Subcutaneous abdominal adipose tissue (tissue), 5 donors: ENCODE results near the gene CES2.
"Not testable (repeated sequence)": the region's sequence is repeated elsewhere in the genome, so short reads cannot be mapped to it uniquely, and the experiment has no call there.

Experiments
- H3K27ac ChIP-seq: one replicate; pipeline ENCODE4 v1.7.0; 2013; ENCODE audit warnings: low read depth, mild to moderate bottlenecking, inconsistent platforms, low read length, moderate library complexity
- H3K27me3 ChIP-seq, 5 donors: one replicate each; pipeline ENCODE4 v1.7.0; 2013; ENCODE audit warnings: low read length in 5 of 5, inconsistent platforms in 1 of 5; ENCODE audit not compliant: control insufficient read depth in 5 of 5, insufficient read depth in 4 of 5
- H3K36me3 ChIP-seq, 5 donors: one replicate each; pipeline ENCODE4 v1.7.0; 2013; ENCODE audit warnings: low read length in 5 of 5; ENCODE audit not compliant: control insufficient read depth in 5 of 5, insufficient read depth in 5 of 5
- H3K4me1 ChIP-seq, 5 donors: one replicate each; pipeline ENCODE4 v1.7.0; 2013; ENCODE audit warnings: low read length in 5 of 5, mild to moderate bottlenecking in 3 of 5, moderate library complexity in 1 of 5; ENCODE audit not compliant: control insufficient read depth in 5 of 5, insufficient read depth in 5 of 5
- H3K4me3 ChIP-seq, 5 donors: one replicate each; pipeline ENCODE4 v1.7.0; 2013; ENCODE audit warnings: low read length in 5 of 5, low read depth in 1 of 5
- H3K9ac ChIP-seq, 5 donors: one replicate each; pipeline ENCODE4 v1.7.0; 2013; ENCODE audit warnings: low read length in 5 of 5, mild to moderate bottlenecking in 4 of 5, moderate library complexity in 3 of 5
- H3K9me3 ChIP-seq, 5 donors: one replicate each; pipeline ENCODE4 v1.7.0; 2013; ENCODE audit warnings: low read length in 5 of 5; ENCODE audit not compliant: control insufficient read depth in 5 of 5
- donor health status: healthy.
- donor health status: healthy.
- donor health status: healthy.
- donor health status: healthy.
- donor health status: healthy.

Gene CES2

DNA sequence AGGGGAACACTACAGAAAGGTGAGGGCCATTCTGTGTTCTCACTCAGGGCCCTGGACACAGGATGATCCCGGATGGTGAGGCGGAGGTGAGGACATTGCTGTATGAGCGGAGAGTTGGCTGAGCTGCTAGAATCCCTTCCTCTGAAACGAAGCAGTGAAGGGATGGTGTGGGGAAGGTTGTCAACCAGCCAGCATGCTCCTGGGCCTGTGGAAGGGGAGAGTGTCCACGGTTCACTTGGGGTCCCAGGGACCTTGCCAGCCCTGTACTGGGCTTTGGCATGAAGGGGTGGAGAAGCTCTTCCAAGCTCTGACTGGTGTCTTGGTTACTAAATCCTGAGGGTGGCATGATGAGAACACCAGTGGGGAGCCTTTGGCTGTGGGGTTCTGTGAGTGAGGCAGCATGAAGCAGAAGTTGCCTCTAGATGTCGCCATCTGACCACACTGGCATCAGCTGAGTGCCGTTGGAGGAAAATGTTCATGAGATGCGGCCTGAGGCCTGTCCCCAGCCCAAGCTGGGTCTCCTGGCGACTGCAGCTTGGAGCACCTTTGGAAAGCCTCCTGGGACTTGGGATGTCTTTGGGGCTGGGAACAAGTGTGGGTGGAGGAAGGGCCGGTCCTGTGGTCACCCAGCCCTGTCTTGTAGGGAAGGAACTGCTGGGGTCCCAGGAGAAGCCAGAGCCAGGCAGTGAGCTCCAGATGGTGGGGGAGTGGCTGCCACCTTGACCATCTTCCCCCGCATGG lies 40.2 kb upstream of the CES2 start:
- no peak overlapping the region for H3K4me3 ChIP-seq
- H3K27me3 ChIP-seq, result no peaks in the 10 kb centered on the region
- peaks cover 3 to 16% (median 9%) of the 10 kb centered on the region in 5 donors for H3K4me1 ChIP-seq
- H3K9ac ChIP-seq, result no peak overlapping the region
- H3K9me3 ChIP-seq, result no peaks in the 10 kb centered on the region
- H3K36me3 ChIP-seq, result peaks cover 0 to 9% (median 4%) of the 10 kb centered on the region in 5 donors
- H3K27ac ChIP-seq, result no peak overlapping the region

DNA sequence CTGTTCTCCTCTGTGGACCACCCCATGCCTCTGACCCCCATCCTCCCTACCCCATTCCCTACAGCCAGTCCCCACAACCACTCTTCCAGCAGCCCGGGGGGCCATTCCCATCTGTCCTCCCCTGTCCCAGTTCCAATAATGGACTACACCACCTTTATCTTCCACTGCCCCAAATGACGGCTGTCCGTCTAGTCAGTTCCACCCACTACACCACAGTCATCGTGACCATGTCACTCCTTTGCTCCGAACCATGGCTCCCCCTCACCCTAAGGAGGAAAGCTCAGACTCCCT lies 39.7 kb upstream of the CES2 start:
- Histone ChIP-seq H3K9ac (peak overlapping the region in 1 of 5 donors; percentile 1), H3K27me3 (no peaks in the 10 kb centered on the region), H3K27ac (no peak overlapping the region), H3K4me3 (no peak overlapping the region), H3K4me1 (peaks cover 3 to 20% (median 12%) of the 10 kb centered on the region in 5 donors), H3K9me3 (no peaks in the 10 kb centered on the region), H3K36me3 (peaks cover 0 to 9% (median 4%) of the 10 kb centered on the region in 5 donors)

DNA sequence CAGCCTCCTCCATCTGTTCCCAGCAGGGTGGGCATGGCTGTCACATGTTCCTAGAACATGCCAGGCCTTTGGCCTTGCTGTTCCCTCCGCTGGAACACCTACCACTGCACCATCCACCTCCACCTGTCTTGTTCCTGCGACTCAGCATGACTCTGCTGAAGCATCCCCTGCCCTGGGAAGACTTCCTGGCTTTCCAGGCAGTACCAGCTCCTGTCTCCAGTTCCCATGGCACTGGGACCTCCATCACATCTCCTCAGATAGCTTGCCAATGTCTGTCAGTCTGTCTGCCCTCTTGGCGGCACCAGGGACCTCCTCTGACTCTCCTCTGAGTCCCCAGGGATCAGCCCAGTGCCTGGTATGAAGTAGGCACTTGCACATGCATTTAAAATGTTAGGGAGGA lies 39.3 kb upstream of the CES2 start:
- Histone ChIP-seq H3K9ac (peak overlapping the region in 1 of 5 donors; percentile 1), H3K27me3 (no peaks in the 10 kb centered on the region), H3K27ac (no peak overlapping the region), H3K9me3 (no peaks in the 10 kb centered on the region), H3K4me1 (peaks cover 3 to 24% (median 13%) of the 10 kb centered on the region in 5 donors), H3K4me3 (no peak overlapping the region), H3K36me3 (peaks cover 0 to 9% (median 4%) of the 10 kb centered on the region in 5 donors)

DNA sequence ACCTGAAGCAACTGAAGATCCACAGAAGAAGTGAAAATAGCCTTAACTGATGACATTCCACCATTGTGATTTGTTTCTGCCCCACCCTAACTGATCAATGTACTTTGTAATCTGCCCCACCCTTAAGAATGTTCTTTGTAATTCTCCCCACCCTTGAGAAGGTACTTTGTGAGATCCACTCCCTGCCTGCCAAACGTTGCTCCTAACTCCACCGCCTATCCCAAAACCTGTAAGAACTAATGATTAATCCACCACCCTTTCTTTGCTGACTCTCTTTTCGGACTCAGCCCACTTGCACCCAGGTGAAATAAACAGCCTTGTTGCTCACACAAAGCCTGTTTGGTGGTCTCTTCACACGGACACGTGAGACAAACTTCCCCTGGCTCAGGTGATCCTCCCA lies 38.6 kb upstream of the CES2 start:
- H3K36me3 ChIP-seq, H3K27ac ChIP-seq, H3K27me3 ChIP-seq, H3K9ac ChIP-seq, H3K4me3 ChIP-seq, H3K9me3 ChIP-seq: not testable (repeated sequence)
- H3K4me1 ChIP-seq, result peaks cover 3 to 29% (median 13%) of the 10 kb centered on the region in 5 donors

DNA sequence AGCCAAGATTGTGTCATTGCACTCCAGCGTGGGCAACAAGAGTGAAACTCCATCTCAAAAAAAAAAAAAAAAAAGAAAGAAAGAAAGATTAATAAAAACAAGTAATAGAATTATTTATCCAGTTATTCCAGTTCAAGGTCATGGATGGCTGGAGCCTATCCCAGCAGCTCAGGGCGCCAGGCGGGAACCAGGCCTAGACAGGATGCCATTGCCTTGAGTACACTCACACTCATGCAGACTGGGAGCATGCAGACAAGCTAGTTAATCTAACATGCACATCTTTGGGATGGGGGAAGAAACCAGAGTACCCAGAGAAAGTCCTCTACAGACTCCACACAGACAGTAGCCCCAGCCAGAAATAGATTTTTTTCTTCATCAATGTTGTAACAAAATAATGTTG lies 37.1 kb upstream of the CES2 start:
- Histone ChIP-seq H3K4me1 (peaks cover 3 to 29% (median 13%) of the 10 kb centered on the region in 5 donors), H3K9me3 (no peaks in the 10 kb centered on the region), H3K9ac (no peak overlapping the region), H3K4me3 (no peak overlapping the region), H3K27me3 (no peaks in the 10 kb centered on the region), H3K36me3 (peaks cover 0 to 6% (median 2%) of the 10 kb centered on the region in 5 donors), H3K27ac (no peak overlapping the region)

DNA sequence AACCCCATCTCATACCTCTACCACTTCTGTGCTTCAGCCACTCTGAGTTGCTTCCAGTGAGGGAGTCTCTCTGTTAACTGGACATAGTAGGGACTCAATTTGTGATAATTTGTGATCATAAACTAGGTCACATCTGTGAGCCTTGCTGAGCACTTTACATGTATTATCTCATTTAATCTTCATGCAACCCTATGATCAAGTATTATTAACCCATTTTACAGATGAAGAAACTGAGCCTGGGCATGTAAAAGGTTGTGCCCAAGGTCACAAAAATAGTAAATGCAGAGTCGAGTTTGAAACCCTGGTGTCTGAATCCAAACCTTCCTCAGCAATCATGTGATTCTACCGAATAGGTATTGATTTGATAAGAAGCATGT lies 36.4 kb upstream of the CES2 start:
- Histone ChIP-seq H3K4me1 (peaks cover 3 to 29% (median 13%) of the 10 kb centered on the region in 5 donors), H3K27ac (no peak overlapping the region), H3K9ac (no peak overlapping the region), H3K4me3 (no peak overlapping the region), H3K9me3 (no peaks in the 10 kb centered on the region), H3K27me3 (no peaks in the 10 kb centered on the region), H3K36me3 (peaks cover 0 to 6% (median 2%) of the 10 kb centered on the region in 5 donors)

DNA sequence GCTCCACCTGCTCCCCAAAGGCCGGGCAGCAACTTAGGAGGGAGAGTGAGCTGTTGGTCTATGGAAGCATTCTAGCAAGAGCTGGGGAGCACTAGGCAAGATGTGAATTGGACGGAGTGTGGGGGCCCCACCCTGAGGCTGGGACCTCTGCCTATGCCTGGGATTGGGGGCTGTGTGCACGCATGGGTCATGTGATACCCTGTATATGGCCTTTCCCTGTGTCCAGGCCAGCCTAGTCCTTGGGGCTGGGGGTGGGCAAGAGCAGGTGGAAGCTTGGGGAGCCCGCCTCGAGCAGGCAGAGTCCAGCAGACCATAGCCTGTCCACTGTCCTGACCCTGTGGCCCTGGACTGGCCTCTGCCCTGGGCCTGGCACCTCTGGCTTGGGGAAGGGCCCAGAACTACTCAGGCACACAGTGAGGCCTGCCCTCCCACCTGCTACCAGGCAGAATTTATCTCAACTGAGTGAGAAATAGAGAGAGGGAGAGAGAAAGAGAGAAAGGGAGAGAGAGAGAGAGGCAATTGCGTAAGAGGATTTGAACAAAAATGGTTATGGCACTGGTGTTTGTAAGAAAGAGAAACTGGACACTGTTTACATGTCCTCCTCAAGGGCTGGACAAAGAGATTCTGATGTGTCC lies 35.9 kb upstream of the CES2 start:
- H3K9ac ChIP-seq, result no peak overlapping the region
- no peak overlapping the region for H3K27ac ChIP-seq
- no peak overlapping the region for H3K4me3 ChIP-seq
- peaks cover 0 to 4% (median 0%) of the 10 kb centered on the region in 5 donors for H3K36me3 ChIP-seq
- H3K4me1 ChIP-seq, result peaks cover 3 to 29% (median 13%) of the 10 kb centered on the region in 5 donors
- H3K27me3 ChIP-seq, result no peaks in the 10 kb centered on the region
- H3K9me3 ChIP-seq, result no peaks in the 10 kb centered on the region

DNA sequence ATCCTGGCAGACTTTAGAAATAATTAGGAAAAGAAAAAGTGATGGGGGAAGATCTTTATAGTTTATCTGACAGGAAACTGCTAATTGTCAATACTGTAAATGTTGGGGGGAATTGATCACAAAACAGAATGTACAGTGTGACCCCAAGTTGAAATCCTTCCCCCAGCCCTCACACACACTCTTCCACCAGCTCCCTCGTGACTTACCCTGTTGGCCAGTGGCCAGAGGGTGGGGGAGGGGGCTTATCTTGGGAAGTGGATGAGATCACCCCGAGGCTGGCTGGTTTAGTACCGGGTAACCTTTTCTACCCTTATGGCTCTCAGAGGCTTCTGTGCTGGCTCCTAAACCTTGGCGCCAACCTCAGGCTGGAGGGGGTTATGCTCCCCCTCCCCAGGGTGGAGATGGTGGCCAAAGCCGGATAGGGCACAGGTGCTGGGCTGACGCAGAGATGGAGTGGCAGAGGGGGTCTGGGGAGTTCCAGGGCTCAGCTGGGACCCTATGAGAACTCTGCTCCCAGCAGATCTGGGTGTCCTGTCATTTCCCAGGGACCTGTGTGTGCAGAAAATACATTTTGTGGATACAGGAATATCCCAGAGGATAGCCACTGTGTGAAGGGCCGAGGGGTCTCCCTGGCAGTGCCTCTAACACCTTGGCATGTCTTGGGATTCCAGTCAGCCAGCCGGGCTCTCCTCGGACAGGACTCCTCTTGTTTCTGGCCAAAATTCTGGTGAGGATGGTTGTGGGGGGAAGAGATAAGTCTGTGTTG lies 35.2 kb upstream of the CES2 start:
- Histone ChIP-seq H3K27me3 (peaks cover 0 to 2% (median 0%) of the 10 kb centered on the region in 5 donors), H3K9ac (no peak overlapping the region), H3K9me3 (no peaks in the 10 kb centered on the region), H3K4me3 (no peak overlapping the region), H3K4me1 (peaks cover 3 to 29% (median 13%) of the 10 kb centered on the region in 5 donors), H3K27ac (no peak overlapping the region), H3K36me3 (peaks cover 0 to 4% (median 0%) of the 10 kb centered on the region in 5 donors)

DNA sequence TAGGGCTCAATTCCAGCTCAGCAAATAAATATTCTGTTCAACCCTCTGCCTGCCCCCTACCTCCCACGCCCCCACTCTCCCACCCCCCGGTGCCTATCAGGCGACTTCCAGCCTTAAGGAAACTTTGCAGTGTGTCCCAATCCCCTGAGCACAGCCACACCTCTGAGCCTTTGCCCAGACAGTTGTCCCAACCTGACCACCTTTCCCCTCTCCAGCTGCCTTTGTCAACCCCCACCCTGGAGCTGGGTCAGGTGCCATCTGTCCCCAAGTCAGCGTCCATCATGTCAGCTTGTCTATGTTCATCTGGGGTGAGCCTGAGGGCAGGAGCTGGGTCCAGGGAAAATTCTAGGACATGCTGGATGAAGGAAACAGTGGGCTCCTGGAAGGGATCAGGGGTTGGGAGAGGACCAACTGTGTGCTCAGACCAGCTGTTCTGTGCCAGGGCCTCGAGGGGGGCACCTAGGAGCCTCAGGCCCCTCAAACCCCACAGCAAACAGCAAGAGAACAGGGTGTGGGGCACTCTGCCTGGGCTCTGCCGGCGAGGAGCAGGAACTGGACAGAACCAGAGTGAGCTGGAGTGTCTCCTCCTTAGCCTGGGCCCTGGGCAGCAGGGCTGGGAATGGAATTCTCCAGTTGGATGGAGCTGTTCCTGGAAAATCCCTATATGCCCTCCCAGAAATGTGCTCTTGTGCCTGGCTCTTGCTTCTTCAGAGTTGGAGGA lies 34.4 kb upstream of the CES2 start:
- peaks cover 0 to 2% (median 0%) of the 10 kb centered on the region in 5 donors for H3K27me3 ChIP-seq
- H3K27ac ChIP-seq, result no peak overlapping the region
- H3K4me1 ChIP-seq, result peaks cover 3 to 29% (median 13%) of the 10 kb centered on the region in 5 donors
- peak overlapping the region in 1 of 5 donors; percentile 37 for H3K9ac ChIP-seq
- H3K9me3 ChIP-seq, result no peaks in the 10 kb centered on the region
- H3K4me3 ChIP-seq, result no peak overlapping the region
- peaks cover 0 to 4% (median 0%) of the 10 kb centered on the region in 5 donors for H3K36me3 ChIP-seq
